Stimulated activated CD8-positive, alpha-beta memory T cell treated with anti-CD3 and anti-CD28 coated beads, Interleukin-15, amount 100 ng/mL, for 4 hours (primary cell): ENCODE data around the gene AQP12B.

Experiments used
- DNase-seq, 2 donors: peaks; one replicate each; pipeline ENCODE4 v3.0.0-alpha.2; 2020; ENCODE audit warnings: low read depth in 2 of 2

AQP12B gene

DNA sequence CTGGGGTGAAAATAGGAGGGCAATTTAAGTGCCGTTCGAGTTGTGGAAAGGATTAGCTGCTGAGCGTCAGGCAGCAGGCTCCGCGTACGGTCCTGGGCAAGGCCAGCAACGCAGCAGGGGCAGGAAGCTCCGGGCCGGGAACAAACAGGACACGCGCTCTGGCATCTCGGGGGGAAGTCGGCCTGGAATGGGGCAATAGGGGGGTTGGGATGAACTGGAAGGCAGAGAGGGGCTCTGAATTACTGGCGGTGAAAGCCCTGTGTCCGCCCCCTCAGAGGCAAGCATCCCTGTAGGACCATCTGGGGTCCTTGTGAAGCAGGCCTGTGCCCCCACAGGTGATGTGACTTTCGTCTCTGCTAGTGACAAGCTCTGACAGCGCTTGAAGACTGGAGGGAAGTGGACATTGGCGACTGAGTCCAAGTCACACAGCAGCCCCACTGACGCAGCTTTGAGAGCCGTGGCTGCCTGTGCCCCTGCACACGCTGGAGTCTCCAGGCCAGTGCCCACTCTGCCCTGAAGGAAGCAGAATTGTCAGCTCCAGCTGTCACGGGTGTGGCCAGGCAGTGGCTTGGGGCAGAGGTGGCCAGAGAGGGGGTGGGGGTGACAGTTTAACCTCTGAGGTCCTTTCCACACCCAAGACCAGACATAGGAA lies 35.1 kb downstream of the AQP12B start:
- DNase-seq = no peak

DNA sequence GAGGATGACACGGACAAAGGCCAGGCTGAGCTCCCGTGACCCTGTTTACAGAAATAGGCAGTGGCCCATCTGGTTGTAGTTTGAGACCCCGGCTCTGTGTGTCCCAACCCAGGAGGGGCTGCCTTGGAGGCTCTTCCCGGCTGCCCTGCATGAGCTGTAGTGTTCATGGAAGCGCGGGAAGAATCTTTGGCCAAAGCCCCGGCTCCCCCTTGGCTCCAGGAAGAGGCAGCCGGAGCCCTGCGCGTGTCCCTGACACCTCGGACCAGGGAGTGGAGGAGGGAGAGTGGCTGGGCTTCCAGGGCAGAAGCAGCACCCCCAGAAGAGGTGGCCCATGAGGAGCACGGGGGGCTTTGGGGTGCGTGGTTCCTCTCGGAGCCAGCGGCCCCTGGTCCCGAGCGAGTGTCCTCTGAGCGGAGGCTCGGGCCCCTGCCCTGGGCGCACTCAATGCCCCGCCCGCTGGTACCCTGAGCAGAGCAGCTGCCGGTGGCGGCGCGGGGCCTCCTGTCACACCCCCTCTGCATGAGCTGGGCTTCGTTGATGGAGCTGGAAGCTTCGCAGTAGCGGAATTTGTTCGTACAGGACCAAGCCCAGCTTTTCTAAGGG lies 35.7 kb downstream of the AQP12B start:
- no peak for DNase-seq

DNA sequence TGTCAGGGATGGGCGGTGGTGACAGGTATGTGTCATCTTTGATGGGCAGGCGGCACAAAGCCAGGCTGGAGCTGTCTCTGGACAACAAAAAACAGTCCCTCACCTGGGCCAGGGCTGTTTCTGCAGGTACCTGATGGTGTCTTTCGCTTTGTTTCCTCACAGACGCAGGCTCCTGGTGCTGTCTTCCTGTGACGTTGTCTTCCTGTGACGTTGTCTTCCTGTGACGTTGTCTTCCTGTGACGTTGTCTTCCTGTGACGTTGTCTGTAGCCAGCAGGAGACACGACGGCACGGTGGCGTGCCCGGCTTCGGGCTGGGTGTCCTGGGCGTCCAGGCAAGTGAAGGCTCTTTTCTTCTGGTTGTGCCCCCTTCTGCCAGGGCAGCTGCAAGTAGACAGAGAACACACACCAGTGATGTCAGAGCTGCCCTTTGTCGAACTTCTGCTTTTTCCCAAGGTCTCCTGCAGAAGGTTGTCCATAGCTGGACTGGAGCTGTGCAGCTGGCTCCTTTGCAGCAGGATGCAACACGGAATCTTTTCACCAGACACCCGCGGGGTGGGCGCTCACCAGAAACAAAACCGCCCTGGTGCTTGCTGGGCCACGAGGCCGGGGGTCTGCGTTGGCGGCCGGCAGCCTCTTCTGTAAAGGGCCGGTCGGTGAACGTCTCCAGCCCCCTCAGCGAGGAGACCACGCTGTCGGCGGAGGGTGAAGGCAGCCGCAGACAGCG lies 36.3 kb downstream of the AQP12B start:
- no peak for DNase-seq

DNA sequence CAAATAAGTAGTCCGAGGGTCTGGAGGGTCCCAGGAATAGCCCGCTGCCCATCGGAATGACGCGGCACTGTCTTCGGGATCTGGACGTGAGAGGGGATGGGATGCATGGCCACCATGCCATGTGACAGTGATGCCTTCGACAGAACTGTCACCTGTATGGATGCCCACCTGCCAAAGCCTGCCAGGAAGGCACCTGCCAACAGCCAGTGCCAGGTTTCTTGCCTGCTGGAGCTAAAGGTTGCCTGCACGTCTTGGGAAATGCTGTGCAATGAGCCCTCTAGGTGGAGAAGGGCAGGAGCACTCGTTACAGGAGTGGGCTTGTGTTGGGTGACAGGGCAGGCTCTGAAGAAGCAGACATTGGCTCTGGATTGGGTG lies 36.9 kb downstream of the AQP12B start:
- DNase-seq = no peak

DNA sequence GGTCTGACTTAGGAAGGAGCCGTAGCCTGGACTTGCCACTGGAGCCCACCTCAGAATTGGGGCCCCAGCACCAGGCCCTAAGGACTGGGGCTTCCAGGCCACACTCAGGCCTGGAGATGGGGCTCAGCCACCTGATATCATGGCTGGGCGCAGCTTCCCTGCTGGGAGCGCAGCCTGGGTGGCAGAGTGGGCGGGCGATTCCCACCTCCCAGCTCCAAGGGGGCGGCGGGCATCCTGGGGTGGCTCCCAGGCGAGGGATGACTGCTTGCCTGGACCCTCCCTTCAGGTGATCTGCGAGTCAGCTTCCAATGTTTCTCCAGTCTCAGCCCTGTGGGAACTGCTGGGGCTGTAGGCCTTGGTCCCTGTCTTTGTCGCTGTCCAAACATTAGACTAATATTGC lies 37.3 kb downstream of the AQP12B start:
- no peak for DNase-seq

DNA sequence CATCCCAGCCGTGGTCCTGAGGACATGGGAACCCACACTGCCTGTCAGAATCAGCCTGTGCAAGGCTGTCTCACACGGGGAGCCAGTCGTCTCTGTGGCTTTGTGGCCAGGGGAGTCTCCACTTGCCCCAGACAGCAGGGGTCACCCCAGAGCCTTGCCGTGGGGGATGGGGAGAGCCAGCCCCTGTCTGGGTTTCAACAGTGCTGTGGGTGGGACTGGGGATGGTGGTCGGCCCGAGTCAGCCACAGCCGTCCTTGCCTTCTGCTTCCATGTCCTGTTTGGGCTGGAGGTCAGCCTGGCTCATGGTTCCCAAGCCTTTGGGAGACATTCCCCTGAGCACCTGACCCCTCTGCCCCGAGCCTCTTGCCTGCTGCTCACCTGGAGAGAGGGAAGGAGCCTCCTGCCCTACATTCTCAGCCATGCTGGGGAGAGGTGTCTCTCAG lies 37.8 kb downstream of the AQP12B start:
- no peak for DNase-seq

DNA sequence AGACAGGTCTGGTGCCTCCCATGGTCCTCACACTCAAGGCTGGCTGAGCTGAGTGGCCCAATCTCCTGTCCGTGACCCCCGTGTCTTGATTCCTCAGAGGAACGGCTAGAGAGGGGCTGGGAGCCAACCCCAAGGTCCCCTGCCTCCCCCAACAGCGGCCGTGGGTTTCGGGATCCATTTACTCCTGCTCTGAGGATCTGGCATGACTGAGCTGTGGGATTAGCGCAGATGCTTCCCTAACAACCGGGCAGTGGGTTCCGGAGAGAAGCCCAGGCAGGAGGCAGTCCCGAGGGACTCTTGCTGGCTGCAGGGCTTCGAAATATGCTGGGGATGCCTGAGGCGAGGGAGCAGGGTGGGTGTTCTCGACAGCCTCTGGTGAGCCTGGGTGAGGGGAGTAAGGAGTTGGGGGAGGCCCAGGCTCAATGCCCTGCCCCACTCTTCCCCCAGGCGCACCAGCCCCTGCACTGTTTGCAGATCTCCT lies 38.5 kb downstream of the AQP12B start:
- no peak for DNase-seq

DNA sequence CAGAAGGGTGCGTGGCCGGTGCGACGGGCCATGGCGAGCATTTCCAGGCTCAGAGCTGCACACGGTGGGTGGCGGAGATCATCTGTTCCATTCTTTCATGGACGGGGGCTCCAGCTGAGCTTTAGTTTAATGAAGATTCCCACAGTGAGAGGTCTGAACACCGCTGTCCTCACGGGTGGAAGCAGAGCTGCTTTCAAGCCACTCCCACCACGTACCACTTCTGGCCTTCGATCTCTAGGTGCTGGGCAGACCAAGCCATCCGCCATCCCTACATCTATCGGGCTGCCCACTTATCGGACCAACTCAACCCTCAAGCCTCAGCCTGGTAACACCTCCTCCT lies 38.9 kb downstream of the AQP12B start:
- no peak for DNase-seq

DNA sequence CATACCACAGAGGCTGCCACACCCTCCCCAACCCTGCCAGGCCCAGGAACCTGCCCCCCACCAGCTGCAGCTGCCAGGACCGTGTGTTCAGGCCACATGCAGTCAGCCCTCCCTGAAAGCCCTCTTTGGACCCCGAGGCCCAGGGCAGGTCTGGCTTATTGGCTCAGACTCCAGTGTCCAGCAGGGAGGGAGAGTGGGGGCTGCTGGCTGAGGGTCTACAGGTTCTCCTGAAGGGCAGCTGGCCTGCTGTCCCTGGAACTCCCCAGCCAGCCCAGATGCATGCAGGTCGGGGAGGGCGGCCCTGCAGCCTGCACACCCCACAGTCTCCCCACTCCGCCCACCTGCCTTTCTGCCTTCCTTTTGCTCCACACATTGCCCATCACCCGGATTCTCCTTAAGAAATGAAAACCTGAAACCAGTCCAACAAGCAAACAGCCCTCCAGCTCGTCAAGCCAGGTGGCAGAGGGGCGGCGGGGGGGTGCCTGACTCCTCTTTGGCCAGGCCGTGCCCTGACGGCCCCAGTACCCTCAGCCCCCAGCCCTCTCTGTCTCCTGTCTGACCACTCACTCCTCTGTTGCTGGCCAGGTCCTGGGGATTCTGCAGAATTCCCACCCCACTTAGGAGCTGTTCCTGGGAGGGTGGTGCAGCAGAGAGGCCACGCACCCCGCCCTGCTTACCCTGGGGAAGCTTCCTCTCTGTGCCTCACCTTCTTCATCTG lies 39.4 kb downstream of the AQP12B start:
- DNase-seq = no peak

DNA sequence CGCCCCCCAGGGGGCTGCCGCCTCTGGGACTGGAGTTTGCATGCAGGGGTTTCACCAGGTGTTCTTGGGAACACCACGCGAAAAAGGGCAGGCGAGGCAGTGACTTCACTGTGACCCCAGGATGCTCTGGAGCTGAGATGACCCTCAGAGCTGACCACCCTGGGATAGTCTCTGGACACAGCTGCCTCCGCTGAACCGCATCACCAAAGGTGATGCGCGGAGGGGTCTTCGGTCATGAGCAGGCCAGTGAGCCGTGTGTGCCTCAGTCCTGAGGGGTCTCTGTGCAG lies 39.9 kb downstream of the AQP12B start:
- DNase-seq = no peak

DNA sequence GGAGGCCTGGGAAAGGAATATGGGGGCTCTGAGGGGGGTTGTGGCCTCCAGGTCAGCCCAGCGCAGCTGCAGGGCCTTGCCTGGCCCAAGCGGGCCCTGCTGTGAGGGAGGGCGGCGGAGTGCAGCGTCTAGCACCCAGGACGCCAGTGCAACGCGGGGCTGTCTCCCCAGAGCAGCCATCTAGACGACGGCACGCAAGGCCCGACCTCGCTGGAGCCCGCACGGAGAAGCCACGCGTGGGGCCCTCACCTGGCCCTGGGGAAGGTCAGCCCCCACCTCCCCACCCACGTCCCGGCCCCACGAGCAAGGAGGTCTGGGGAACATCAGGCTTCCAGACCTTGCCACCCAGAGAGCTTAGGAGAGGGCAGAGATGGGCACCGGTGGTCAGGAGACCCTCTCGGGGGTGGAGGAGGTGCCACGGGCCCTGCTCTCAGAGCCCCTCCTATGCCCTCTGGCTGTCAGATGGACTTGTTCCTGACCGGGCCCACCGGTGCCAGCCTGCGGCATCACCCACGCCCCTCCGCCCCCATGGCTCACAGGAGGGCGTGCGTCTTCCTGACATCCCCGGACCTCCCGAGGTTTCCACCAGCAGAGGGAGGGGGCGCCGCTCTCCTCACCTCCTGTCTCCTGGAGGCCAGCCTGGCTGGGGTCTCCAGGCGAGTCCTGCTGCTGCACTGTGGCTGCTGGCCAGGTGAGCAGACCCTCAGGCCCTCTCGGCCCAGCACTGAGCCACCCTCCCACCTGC lies 40.5 kb downstream of the AQP12B start:
- DNase-seq = no peak

DNA sequence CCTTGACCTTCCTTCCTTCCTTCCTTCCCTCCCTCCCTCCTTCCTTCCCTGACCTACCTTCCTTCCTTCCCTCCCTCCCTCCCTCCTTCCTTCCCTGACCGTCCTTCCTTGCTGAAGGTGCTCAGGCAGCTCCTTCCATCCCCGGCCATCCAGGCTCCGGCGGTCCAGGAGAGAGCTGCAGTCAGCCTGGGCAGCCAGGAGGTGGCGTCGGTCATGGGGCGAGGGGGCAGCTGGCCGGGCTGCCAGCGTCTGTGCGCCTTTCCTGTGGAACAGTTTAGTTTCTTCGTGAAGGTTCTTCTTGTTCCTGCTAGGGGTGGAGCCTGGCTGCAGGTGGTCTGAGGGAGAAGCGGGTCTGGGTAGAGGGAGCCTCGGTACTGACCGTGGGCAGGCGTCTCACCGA lies 41.7 kb downstream of the AQP12B start:
- no peak for DNase-seq

DNA sequence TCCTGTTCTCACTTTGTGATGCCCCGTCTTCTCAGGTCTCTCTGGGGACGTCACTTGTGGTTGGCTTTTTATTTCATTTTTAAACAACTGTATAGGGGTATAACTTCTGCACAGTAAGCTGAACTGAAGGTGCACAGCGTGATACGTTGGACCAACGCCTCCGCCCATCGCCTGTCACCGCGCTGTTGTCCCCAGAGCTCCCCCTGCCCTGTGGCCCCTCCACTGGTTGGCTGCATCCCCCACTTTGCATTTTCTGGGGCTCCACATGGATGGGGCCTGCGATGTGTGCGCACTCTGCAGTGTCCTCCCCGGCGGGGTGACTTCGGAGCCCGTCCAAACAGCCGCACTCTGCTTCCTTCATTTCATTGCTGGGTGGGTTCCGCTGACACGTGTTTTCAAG lies 43.1 kb downstream of the AQP12B start:
- no peak for DNase-seq

DNA sequence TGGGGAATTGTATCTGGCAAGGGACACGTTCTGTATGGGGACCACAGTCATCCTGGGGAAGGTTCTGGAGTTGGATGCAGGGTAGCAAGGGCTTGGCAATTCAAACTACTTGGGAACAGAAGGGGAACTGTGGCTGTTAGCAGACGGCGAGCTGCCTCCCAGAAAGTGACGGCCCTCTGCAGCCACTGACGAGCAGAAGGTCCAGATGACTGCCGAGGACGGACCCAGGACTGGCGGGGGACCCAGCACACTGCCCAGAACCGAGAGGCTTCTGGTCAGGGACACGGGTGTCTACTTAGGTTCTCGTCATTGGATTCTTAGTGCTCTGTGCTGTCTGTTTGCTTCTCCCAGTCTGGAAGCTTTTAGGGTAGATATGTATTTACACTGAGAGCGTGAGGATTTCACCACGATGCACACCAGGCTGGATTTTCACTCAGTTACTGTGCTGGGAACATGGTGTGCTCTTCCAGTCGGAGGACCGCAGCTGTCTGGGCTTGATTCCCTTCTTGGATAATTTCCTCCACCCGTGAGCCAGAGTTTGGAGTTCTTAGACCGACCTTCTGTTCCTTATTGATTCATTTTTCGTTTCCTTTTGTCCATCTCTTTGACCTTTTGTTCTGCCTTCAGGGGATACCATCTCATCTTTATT lies 44.0 kb downstream of the AQP12B start:
- no peak for DNase-seq

DNA sequence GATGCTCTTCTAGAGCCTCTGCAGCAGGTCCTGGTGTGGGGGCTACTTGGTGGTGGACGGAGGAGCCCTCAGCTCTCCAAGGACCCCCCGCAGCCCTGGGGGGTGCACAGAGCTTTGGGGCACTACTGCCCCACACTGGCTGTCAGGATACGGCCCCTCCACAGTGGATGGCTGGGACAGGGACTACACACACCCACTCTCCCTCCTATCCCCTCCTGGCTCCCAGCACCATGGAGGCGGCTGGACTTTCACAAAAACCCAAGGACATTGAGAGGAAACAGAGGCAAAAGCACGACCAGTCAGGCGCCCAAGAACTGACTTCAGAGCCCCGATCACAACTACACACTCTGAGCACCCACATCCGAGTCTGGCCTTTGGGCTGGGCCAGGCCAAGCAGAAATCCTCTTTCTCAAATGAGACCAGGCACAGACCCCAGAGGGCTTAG lies 44.8 kb downstream of the AQP12B start:
- no peak for DNase-seq

DNA sequence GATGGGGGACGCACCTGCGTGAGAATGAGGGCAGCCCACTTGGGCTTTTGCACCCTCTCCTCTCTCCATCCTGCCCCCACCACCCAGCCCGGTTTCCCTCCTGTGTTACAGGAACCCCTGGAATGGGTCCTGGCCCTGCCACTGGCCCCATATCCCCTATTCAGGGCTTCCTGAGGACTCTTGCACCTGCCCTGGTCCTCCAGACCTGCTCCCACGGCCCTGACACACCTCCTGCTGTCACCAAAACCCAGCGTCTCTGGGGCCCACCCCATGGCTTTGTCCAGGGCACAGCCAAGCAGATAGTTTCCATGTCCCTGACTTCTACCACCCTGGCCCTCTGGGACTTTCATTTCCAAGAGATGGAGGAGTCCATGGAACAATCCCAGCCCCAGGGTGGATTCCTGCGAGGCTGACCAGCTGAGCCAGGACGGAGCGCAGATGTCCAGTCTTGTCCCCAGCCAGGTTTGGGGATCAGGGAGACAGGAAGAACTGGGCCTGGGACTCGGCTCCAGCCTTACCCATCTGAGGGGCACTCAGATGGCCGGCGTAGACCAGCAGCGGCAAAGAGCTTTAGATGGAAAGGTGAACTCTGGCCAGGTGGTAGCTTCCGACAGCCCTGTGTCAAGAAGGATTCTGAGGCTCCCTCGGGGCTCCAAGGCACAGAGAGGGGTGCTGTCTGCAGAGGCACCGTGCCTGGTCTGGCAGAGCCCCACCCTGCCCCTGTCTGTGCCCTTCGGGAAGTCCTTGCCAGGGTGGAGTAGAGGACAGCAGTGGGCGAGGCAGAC lies 45.4 kb downstream of the AQP12B start:
- no peak for DNase-seq

DNA sequence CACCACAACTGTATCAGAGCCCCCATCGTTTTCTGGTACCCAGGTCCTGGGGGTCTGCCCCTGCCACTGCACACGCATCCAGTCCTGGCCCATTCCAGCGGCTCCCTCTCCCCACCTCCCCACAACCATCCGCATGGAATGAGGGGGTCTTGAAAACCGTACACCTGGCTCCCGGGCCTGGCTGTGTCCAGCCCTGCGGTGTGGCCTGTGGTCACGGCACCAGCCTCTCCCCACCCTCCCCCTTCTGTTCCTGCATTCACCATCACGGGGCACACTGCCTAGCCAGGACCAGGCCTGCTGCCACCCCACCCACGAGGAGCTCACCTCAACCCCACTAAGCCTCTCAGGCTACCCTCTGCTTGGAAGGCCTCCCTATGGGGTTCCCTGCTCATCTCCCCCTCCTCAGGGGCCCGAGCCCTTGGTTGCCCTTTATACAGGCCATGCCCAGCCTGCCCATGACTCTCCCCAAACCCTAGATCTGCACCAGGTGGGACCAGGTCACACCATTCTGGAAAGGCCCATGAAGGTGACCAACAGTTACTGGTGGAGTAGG lies 46.0 kb downstream of the AQP12B start:
- DNase-seq = no peak

DNA sequence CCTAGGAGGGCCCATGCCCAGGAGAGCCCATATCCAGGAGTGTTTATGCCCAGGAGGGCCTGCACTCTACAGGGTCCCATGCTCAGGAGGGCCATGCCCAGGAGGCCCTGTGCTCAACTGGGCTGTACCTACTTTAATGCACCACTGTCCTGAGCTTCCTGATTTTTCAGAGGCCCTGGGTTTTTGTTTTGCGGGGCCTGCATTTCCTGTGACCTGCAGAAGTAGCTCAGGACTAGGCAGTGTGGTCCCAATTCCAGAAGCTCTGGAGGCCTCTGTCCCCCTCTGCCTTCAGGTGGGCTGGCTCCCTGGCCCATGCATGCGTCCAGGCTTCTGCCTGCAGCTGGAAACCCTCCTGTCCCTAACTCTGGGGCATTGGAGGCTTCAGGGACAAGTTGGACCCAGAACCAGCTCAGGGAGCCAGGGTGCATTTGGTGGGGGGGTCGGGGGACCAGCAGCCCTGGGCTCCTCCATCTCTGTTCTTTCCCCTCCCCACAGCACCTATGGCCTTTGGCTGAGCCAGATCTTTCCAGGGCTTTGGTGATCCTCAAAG lies 46.6 kb downstream of the AQP12B start:
- DNase-seq = no peak

DNA sequence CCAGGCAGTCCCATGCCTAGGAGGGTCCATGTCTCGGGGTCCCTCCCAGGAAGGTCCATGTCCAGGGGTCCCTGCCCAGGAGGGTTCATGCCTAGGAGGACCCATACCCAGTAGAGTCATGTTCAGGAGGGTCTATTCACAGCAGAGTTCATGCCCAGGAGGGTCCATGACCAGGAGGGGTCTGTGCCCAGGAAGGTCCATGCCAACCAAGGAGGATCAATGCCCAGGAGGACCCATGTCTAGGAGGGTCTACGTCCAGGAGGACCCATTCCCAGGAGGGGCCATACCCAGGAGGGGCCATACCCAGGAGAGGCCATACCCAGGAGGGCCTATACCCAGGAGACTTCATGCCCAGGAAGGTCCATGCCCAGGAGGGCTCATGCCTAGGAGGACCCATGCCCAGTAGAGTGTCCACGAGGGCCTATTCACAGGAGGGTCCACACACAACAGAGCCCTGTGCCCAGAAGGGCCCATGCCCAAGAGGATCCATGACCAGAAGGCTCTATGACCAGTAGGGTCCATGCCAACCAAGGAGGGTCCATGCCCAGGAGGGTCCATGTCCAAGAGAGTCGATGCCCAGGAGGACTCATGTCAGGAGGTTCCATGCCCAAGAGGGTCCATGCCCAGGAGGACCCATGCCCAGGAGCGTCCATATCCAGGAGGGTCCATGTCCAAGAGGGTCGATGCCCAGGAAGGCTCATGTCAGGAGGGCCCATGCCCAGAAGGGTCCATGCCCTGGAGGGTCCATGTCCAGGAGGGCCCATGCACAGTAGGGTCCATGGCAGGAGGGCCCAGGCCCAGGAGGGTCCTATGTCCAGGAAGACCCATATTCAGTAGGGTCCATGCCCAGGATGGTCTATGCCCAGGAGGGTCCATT lies 47.3 kb downstream of the AQP12B start:
- no peak for DNase-seq
